Measurements from ENCODE around the gene NANP.

DNA sequence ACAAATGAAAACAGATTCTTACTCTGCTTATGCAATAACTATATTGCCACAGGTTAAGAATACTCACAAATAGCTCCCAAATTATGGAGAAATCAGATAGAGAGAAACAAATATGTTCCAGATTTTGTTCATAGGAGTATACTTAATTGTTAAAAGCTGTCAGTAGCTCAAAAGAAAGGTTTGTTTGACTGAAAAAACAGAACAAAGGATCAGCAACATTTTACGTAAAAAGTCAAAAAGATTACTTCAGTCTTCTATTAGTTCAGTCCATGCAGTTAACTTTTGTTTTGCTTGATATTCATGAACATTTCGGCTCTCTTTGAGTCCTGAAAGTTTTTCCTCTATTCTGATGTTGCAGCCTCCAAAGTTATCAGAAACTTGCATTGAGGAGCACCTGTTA is 13.4 kb upstream of the NANP start:
- TF ChIP-seq POLR2AphosphoS5 (IDR thresholded peaks at IDR 0.05; ENCODE audit: low read depth, low read length) (no peak), TAF1 (IDR thresholded peaks at IDR 0.05; ENCODE audit: borderline replicate concordance, low read depth, low read length) (no peak), POLR2A (IDR thresholded peaks at IDR 0.05; ENCODE audit: low read depth, low read length) (no peak)
